Fibroblast of peridontal ligament (primary cell): ENCODE measurements around the gene SNAI3.
A peak's percentile ranks its signal among the peaks of the same experiment; 100 is the strongest.
"Not testable (repeated sequence)": the region's sequence is repeated elsewhere in the genome, so short reads cannot be mapped to it uniquely, and the experiment has no call there.

Experiments
- DNase-seq: peaks from one replicate; pipeline ENCODE4 v3.0.0-alpha.2; 2010; ENCODE audit errors: extremely low read depth

Gene SNAI3

DNA sequence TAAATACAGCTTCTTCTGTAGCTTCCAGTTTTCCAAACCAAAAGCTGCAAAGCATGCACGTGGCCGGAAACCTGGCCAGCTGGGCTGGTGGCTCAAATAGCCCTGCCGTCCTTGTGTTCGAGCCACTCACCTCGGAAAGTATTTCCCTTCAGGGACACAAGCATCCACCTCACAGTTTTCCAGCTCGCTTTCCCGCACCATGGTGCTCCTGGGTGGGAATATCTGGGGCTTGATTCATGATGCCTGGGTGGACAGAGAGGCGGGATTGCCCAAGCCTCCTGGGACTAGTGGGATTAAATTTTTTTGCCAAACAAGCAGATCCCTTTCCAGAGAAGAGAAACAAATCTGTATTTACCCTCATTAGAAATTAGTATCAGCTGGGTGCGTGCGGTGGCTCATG, 16.3 kb downstream of the SNAI3 start:
- peak; percentile 71 for DNase-seq

DNA sequence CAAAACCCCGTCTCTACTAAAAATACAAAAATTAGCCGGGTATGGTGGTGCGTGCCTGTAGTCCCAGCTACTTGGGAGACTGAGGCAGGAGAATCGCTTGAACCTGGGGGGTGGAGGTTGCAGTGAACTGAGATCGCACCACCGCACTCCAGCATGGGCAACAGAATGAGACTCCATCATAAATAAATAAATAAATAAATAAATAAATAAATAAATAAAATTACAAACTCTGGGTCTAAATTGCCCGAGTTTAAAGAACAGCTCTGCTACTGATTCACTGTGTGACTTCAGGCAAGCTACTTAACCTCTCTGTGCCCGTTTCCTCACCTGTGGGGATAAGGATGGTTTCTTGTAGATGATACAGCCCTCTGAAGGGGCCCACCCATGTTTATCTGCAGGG, 16.8 kb downstream of the SNAI3 start:
- DNase-seq: not testable (repeated sequence)

DNA sequence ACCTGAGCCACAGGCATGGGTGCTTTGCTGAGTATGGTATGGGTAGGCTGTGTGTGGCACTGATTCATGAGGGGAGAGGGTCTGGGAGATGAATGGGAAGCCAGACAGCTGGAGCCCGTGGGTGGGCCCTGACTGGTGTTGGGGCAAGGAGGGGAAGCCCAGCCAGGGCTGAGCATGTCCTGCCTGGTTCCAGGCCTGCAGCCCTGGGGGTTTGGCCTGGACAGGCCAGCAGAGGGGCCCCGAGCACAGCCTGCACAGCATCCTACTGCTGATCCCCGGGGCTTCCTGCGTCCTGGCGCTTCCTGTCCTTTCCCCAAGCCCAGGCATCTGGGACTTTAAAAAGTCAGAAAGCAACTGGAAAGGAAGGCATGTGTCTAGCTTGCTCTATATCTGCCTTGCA, 18.8 kb downstream of the SNAI3 start:
- DNase-seq: no peak

DNA sequence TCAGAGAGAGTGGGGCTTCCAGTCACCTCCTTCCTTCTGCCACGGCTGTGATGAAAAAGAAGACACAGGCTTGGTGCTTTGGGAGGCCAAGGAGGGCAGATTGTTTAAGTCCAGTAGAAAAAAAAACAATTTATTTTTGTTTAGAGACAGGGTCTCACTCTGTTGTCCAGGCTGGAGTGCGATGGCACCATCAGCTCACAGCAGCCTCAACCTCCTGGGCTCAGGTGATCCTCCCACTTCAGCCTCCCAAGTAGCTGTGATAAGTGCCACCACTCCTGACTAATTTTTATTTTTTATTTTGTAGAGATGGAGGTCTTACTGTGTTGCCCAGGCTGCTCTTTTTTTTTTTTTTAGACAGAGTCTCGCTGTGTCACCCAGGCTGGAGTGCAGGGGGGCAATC, 20.7 kb downstream of the SNAI3 start:
- DNase-seq: no peak

DNA sequence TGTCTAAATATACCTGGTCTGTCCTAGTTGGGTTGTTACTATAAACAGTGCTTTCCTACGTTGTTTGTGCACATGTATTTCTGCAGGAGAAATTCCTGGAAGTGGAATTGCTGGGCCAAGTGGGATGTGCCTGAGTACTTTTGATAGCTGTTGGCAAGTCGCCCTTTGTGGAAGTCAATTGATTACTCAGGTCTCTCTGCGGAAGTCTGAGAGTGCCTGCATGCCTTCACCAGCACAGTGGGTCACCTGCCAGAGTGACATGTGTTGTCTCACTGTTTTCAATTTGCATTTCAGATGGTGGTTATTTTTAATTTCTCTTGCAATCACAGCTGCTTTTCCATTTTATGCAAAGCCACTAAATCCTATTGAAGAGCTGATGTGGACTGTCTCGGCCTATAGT, 21.2 kb downstream of the SNAI3 start:
- DNase-seq: no peak

DNA sequence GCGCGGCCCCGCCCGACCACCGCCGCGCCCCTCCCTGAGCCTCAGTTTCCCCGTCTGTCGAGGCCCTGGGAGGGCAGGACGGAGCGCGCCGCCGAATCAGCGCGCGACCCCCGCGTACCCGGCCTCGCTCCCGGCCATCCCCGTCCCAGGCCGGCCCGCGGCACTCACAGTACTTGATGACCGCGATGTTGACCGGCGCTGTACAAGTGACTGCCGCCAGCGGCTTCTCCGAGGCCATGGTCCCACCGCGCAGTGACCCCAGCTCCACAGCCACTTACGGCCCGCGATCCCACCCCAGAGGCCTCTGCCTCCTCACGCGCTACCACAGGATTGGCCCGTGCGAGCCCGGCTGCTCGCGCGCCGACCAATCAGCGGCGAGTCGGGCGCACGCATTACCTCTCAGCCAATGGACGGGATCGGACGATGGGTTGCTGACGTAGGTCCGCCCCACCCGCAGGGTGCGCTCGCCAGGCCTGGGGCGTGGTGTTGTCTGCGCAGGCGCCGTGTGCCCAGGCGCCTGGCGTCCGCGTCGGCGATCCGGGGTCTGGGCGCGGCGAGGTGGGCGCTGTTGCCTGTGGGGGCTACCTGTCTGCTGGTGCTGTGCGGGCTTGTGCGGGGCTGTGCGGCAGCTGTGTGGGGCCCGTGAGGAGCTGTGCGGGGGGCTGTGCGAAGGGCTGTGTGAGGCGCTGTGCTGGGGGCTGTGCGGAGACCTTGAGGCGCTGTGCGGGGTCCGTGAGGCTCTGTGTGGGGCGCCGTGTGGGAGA, 23.3 kb downstream of the SNAI3 start, which contains the start of gene MVD:
TSS of gene MVD (minus strand) at position 249 of the 764 bp plus-strand sequence. CDS start at position 238, 11 bp downstream.
- peak; percentile 96 for DNase-seq

DNA sequence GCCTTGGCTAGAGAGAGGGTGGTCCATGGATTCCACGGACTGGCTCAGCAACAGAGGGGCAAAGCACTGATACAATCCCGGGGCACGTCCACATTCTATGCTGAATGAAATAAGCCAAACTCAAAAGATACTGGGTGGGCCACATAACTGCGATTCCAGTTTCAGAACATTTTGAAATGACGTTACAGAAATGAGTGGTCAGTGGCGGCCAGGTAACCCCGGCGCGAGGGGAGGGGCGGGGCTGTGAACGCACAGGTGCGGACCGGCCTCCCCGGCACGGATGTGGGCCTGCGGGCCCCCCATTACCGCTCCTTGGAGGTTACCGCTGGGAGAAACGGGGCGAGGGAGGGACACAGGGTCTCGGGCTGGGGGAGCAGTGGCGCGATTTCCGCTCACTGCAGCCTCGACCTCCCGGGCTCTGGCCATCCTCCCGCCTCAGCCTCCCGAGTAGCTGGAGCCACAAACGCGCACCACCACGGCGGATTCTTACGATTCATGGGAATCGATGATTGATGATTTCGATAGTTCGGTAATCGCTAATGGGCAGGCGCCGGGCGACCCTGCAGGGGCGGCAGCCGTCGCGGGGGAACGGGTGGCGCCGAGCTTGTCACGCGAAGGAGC, 24.0 kb downstream of the SNAI3 start:
- DNase-seq: no peak

DNA sequence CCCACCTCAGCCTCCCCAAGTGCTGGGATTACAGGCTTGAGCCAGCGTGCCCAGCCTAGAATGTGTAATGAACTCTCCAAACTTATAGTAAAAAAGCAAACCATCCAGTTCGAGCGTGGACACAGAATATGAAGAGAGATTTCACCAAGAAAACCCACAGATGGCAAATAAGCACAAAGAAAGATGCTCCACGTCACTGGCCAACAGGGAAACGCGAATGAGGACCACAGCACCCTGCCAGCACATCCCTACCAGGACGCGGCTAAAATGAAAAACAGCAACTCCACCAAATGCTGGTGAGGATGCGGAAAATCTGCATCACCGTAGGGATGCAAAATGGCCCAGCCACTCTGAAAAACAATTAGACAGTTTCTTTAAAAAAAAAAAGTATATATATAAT, 24.8 kb downstream of the SNAI3 start:
- no peak for DNase-seq

DNA sequence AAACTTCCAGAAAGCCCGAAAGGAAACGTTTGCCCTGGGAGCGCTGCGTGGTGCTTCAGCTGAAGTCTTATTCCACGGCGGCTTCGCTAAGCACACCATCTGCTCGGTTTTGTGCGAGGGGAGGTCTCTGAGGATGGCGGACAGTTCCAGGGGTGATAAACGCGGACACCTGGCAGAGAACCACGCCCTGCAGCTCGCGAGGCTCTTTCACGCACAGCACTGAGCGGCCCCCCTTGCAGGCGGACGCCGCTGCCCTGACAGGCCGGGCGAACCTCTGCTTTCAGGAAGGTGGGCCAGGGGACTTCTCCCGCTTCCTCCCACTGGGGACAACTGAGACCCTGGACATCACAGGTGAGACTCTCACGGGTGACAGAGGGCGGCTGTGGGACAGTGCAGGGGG, 27.1 kb downstream of the SNAI3 start:
- DNase-seq: no peak

DNA sequence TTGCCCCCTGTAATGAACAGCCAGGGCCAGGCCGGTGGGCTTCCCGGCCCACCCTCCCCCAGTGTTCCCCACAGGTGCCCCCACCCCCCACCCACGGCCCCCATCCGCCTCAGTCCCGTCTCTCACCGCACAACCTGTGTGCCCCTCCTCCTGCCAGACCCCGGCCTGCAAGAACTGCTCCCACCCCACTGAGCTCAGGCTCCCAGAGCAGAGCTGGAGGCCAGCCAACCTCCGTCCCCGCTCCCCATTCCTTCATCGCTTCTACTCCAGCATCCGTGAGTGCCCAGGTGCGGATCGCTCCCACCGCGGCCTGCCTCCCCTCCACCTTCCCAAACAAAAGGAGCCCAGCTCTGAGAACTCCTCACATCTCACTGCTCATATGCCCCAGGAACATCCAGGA, 27.6 kb downstream of the SNAI3 start:
- no peak for DNase-seq

DNA sequence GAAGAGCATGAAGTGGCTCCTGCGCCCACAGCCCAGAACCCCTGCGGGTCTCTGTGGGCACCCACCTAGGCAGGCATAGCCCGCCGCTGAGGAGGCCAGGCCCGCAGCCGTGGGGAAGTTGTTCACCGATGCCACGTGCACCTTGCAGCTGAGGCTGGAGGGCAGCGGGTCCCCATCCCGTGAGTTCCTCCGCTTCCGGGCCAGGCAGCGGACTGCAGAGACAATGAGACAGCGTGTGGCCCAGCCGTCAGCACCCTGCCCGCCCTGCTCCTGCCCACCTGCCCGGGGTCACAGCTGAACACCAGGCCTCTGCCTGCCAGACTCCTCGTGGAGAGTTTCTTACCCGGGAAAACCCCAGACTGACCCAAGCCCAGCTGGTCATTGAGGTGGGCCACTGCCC, 28.9 kb downstream of the SNAI3 start:
- no peak for DNase-seq

DNA sequence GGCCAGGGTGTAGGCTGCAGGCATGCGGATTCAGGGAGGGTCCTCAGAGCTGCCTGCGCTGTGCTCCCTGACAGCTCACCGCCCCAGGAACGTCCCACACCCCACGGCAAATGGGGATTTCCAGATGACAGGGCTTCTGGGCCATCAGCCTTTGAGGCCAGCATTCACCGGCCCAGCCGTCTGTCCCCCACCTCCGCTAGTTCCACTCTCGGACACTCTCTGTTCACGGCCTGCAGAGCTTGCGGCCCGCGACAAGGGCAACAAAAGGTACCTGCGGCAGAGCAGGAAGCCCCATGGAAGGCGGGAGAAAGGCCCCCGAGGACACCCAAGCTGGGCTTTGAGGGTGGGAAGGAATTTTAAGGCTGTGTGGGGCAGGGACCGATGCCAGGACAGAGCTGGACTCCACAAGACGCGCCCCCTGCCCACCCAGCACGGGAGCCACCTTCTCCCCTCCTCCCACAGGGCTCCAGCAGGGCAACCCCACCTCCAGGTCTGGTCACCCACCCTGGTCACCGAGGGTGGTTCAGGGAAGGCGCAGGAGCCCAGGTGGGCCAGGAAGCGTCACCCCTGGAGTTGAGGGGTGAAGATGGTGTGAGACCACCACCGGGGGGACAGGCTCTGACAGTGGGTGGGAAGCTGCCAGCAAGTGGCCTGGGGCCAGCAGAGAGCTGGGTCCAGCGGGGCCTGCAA, 29.9 kb downstream of the SNAI3 start:
- DNase-seq: no peak

DNA sequence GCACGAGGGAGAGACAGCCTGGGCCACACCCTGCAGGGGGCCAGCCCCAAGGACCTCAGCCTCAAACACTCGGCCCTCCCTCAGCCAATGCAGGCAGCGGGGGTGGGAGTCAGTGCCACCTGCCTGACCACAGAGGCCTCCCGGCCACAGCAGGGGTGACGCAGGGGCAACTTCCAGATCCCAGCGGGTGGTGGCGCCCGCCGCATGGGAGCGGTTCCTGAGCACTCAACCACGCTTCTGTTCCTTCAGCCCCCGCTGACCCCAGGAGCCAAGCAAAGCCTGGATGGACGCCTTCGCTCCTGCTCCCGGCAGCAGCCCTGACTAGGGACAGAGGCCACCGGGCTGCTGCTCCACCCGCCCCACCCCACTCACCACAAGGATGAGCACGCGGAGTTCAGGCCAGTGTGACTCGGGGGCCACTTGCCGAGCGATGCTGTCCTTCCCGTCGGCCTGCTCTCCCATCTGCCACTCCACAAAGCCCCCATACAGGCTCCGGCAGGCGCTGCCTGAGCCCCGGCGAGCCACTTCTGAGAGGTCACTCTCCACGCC, 30.5 kb downstream of the SNAI3 start:
- no peak for DNase-seq

DNA sequence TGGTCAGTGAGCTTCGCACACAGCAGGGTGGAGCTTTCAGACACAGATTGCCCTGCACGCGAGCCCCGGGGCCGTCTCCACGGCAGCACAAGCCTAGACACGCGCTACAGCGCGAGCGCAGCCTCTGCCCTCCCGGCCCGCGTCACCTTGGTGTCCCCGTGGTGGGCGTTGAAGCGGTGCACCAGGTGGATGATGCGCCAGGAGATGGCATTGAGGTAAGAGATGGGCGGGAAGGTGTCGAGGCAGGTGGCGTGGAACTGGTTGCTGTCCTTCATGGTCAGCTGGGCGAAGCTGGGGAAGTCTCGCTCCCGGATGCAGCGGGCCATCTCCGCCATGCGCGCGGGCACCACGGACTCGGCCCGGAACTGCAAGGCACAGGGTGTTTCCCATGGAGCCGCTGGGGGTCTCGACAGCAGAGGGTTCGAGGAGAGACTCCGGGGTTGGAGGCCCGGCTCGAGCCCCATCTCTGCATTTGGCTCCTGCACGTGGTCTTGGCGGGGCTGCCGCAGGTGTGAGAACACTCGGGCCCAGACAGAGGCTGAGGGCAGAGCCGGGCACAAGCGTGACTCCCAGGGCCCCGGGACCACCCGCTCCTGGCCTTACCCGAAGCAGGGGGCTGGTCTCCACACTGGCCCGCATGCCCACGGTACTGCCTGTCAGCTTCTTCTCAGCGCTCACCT, 31.1 kb downstream of the SNAI3 start:
- DNase-seq: no peak

DNA sequence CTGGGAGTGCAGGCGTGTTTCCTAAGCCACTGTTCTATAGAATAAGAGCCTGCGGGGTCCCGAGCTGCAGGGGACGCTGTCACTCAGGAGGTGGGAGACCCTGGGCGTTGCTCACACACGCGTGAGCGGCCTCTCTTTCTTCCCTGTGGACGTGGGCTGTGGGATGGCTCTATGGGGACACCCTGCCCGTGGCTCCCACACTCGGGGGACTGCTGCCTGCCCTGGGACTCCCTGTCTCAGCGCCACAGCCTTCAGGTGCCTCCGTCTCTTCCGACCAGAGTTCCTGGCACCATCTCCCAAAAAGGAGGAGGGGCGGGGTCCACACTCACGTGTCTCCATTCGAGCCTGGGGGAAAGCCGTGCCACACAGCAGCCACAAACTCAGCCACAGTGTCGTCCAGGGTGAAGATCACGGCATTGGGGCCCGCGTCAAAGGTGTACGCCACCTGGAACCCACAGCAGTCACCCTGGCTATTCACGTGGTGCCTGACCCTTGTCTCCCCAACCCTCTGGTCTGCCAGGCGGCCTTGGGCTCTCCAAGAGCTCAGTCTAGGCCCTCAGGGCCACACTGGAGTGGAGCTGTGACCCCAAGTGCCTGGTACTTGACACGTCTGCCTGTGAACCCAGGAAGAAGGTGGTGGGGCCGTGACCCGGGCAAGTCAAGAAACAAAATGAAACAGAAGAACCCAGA, 31.8 kb downstream of the SNAI3 start:
- DNase-seq: no peak

DNA sequence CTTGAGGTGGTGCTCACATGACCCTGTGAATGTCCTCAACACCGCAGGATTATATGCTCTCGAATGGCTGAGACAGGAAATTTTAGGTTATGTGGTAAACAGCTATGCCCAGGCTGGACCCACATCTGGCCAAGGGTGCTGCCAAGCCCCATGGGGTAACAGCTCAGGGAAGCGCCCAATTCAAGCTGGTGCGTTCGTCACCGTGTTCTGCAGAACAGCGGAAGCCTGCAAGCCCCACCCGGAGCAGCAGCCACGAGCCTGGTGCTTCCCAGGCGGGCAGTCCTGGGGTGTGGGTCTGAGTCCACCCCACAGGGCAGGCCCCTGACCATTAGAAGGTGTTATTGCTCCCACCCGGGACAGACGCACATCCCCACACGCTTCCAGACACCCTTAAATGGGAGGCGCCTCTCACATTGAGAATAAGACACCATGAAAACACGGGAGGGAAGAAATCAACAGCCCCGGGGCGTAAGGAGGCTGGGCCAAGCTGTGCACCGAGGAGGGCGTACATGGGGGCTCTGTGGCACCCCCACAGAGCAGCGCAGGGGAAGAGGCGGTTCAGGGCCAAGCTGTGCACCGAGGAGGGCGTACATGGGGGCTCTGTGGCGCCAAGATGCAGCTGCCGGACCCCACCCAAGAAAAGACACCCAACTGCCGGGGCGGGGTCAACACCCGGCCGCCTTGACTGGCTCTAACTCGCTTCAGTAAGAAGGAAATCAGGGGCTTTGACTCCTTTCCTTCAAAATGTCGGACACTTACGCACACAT, 32.5 kb downstream of the SNAI3 start:
- DNase-seq: no peak

DNA sequence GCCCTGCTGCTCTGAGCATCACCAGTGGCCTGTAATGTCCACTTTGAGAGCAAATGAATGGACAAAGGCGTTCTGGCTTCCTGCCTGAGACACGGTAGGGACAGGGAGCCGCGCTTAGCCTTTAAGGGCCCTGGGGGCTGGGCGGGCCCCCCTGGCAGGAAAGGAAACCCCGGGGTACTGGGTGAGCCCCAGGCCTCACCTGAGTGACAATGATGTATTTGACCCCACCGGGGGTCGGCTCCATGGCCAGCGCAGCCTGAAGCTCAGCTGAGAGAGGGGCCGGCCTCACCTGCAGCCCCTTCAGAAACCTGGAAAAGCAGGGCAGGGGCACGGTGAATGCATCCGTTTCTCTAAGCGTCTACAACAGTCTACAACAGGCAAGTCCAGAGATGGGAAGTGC, 33.2 kb downstream of the SNAI3 start:
- no peak for DNase-seq

DNA sequence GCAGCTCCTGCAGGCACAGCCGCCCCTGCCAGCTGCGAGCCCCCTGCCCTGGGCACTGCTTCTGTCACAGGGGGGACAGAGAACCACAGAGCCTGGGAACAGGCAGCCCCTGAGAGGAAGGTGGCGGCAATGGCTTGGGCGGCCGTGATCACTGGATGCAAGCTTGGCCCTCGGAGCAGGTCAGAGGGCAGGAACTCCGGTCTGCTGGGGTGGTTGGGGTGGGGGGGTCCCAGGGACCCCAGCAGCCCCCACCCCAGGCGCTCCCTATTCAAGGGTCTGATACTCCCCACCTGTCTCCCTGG, 33.6 kb downstream of the SNAI3 start:
- DNase-seq: no peak

DNA sequence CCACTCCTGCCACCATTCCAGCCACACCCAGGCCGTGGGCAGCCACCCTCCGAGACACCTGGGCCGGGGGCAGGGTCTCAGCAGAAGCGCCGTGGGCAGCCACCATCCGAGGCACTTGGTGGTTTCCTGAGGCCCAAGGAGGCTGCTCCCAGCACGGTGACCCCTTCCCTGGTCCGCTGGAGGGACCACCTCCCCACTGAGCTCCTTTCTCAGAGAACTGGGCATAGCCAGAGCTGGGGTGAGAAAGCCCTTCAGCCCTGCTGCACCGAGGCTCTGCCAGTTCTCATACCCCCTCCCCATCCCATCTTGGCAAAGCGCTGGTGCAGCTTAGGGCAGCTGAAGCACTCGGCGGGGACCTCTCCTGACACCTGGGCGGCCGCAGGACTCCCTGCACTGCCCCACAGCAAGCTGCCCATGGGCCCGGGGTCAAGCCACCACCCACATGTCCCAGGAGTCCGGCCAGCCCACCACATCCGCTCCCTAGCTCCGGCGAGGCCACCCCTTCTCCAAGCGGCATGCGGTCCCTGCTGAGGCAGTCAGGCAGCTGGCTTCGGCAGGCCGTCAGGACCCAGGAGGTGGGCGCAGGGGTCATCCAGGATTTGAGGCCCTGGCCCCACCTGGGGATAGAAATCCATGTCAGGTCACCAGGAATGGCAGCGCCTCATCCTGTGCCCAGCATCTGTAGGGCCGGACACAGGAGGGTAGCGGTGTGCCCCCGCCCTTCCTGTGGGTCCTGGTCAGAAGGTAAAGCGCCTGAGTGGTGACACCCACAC, 34.1 kb downstream of the SNAI3 start:
- no peak for DNase-seq
